Erythroblast (primary cell): ENCODE data around the gene OXSR1.

Experiments used
- GATA1 ChIP-seq: IDR thresholded peaks from 2 replicates; pipeline ENCODE4 v1.6.1; 2011; ENCODE audit warnings: low read depth, mild to moderate bottlenecking, control low read depth, low read length, moderate library complexity
- POLR2A ChIP-seq: IDR thresholded peaks from 2 replicates; pipeline ENCODE4 v1.6.1; 2011; ENCODE audit warnings: mild to moderate bottlenecking, low read length

GRCh38 chr3:38212141-38212540, 46.8 kb downstream of the OXSR1 start:
- TF ChIP-seq POLR2A (no peak), GATA1 (no peak)
